Stimulated activated CD4-positive, alpha-beta T cell treated with anti-CD3 and anti-CD28 coated beads, Interleukin-1b, Interleukin-23, amount 100 ng/mL, for 1 hour (primary cell): ENCODE data around the gene SYNGR4.

Experiments used
- DNase-seq, 2 donors: peaks; one replicate each; pipeline ENCODE4 v3.0.0-alpha.2; 2020; ENCODE audit warnings: low read depth in 2 of 2

SYNGR4 gene

GRCh38 chr19:48396016-48396823 is 32.1 kb downstream of the SYNGR4 start:
- DNase-seq: no peak

GRCh38 chr19:48396824-48397176 is 32.6 kb downstream of the SYNGR4 start:
- no peak for DNase-seq

GRCh38 chr19:48397263-48398101 is 33.3 kb downstream of the SYNGR4 start:
- no peak for DNase-seq

GRCh38 chr19:48398102-48398374 is 33.9 kb downstream of the SYNGR4 start:
- DNase-seq: no peak

GRCh38 chr19:48398375-48399235 is 34.4 kb downstream of the SYNGR4 start:
- peak; percentile 59 to 74 for DNase-seq

- DNase-seq: no peak
Measured at GRCh38 chr19:48400018-48400742, 36.0 kb downstream of the SYNGR4 start.

GRCh38 chr19:48401287-48401686 is 37.1 kb downstream of the SYNGR4 start:
- no peak for DNase-seq

GRCh38 chr19:48403606-48404005 is 39.4 kb downstream of the SYNGR4 start:
- no peak for DNase-seq

GRCh38 chr19:48405010-48405659 is 41.0 kb downstream of the SYNGR4 start:
- no peak for DNase-seq

- DNase-seq: no peak
Measured at GRCh38 chr19:48405850-48406249, 41.7 kb downstream of the SYNGR4 start.

GRCh38 chr19:48413879-48414587 is 49.9 kb downstream of the SYNGR4 start:
- DNase-seq: no peak

- peak in 1 of 2 donors; percentile 34 for DNase-seq
Measured at GRCh38 chr19:48415395-48415794, 51.2 kb downstream of the SYNGR4 start.

- no peak for DNase-seq
Measured at GRCh38 chr19:48415806-48416221, 51.6 kb downstream of the SYNGR4 start.

GRCh38 chr19:48417421-48417820 is 53.3 kb downstream of the SYNGR4 start:
- no peak for DNase-seq

GRCh38 chr19:48418317-48419064 is 54.3 kb downstream of the SYNGR4 start:
- no peak for DNase-seq

- DNase-seq: no peak
Measured at GRCh38 chr19:48419158-48419920, 55.2 kb downstream of the SYNGR4 start.

- no peak for DNase-seq
Measured at GRCh38 chr19:48421548-48421947, 57.4 kb downstream of the SYNGR4 start.

GRCh38 chr19:48424694-48425219 is 60.6 kb downstream of the SYNGR4 start:
- no peak for DNase-seq
